H4 (cell line): ENCODE results near the gene RAPGEF3. TPM values are rescaled to one million over a fixed set of nuclear protein-coding genes. Genes with fewer than 3 reads are reported as not detected.

Experiments
- DNase-seq: peaks from one replicate; pipeline ENCODE4 v3.0.0-alpha.2; 2015; ENCODE audit warnings: low spot score
- total RNA-seq: library from RNA; depleted of rRNA; stranded (reverse); fragments of >200 nt; shearing (Covaris generic); gene quantifications from 2 replicates; pipeline ENCODE4 v1.2.3, GENCODE V29; 2014; rRNA removed

RAPGEF3 gene
- total RNA-seq, 1 experiment from 2014 or later, result 2.0 TPM

DNA sequence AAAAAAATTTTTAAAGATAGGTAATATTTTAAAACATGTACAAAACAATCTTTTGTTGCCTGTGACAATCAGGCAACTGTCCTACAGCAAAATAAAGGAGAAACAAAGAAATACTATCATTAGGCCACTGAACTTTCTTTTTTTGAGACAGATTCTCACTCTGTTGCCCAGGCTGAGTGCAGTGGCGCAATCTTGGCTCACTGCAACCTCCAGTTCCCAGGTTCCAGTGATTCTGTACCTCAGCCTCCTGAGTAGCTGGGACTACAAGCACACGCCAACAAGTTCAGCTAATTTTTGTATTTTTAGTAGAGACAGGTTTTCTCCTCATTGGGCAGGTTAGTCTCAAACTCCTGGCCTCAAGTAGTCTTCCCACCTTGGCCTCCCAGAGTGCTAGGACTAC lies 69.5 kb downstream of the RAPGEF3 start:
- DNase-seq, result no peak

DNA sequence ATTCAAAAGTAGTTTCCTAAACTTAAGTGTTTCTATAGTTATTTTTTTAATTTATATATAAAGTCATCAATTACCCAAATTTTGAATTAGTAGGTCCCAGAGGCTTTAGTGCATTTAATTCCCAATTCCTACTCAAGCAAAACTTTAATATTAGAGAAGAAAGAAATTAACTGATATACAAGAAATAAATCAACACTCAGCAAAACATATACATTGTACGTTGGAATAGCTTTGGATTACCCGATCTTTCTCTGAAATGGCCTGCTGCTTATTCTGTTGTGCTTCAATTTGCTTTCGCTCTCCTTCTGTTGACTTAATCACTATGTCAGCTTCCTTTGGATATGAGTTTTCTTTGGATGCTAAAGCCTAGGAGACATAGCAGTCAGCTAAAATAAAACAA lies 71.0 kb downstream of the RAPGEF3 start:
- no peak for DNase-seq

DNA sequence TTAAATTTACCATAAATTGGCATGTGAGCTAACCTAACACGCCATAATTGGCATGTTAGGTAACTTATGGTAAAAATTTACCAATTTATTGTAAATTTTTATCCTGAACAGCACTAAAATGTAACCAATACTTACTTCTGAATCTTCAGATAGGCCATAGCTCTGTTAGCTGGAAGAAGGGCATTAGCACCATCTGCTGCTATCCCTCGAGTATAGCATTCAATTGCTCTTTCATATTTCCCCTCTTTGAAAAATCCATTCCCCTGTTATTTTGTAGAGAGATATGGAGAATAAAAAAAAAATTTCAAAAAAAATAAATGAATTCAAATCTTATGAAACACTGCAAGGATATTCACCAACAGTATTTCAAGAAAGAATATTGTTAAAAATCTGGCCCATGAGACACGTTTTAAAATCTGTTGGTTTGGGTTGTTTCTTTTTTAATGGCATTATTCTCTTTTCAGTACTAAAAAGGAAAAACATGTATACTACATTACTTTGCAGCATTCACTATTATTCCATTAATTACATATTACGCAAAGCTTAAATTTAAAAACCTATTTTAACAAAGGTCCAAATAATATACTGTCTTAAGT lies 71.9 kb downstream of the RAPGEF3 start:
- peak; percentile 37 for DNase-seq

Other genes with a start within 250 kb of the RAPGEF3 start
- gene RPAP3, start 52.9 kb downstream of the RAPGEF3 start, total RNA-seq, result 29.9 and 41.6 TPM in 2 replicates
- not detected in 2 replicates for gene ENDOU, start 33.4 kb downstream of the RAPGEF3 start, total RNA-seq
- 11.9 and 14.0 TPM in 2 replicates for gene SLC48A1, start 14.4 kb upstream of the RAPGEF3 start, total RNA-seq
- 10.0 and 13.7 TPM in 2 replicates for gene HDAC7, start 61.0 kb upstream of the RAPGEF3 start, total RNA-seq
- gene VDR, start 146.1 kb upstream of the RAPGEF3 start, total RNA-seq, result 5.6 and 7.3 TPM in 2 replicates
- gene TMEM106C, start 204.7 kb upstream of the RAPGEF3 start, total RNA-seq, result 294 and 314 TPM in 2 replicates
- gene COL2A1, start 245.6 kb upstream of the RAPGEF3 start, total RNA-seq, result not detected in 2 replicates